GM12892 (cell line): ENCODE data around the gene GGT5.

ENCODE experiments used
- POLR2AphosphoS5 ChIP-seq: IDR thresholded peaks from 2 replicates; pipeline ENCODE4 v1.6.1; 2011; ENCODE audit warnings: low read depth, low read length, control low read depth
- TAF1 ChIP-seq: IDR thresholded peaks from 2 replicates; pipeline ENCODE4 v1.6.1; 2011; ENCODE audit warnings: low read depth, mild to moderate bottlenecking, control low read depth, low read length, borderline replicate concordance

DNA sequence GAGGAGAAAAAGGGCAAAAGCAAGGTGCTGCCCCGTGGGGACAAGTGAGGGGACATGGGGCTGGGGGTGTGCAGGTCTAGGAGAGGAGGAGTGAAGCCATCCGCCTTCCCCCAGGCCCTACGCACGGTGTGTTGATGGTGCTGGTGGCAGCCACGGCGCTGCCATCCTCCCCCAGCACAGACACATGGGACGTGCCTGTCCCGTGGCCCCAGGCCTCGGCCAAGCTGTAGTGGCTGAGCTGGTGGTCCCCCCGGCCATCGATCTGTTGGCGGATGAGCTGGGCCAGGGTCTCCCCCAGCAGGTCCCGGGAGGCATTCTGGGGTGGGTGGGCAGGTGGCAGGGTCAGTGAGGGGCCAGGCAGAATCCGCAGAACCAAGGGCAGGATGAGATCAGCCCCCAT, 18.9 kb downstream of the GGT5 start:
- TF ChIP-seq POLR2AphosphoS5: no peak
- no peak for TF ChIP-seq TAF1
